Thyroid gland (tissue), 4 donors: ENCODE results near the gene TCEA2.

Experiments
- POLR2A ChIP-seq, 2 donors: fragments of 450-650 bp; IDR thresholded peaks; one replicate each; pipeline ENCODE4 v1.6.1; 2017; ENCODE audit warnings: antibody characterized with exemption in 2 of 2, mild to moderate bottlenecking in 2 of 2, moderate library complexity in 1 of 2
- TF ChIP-seq, protein P1 (sequence below), 6 experiments: fragments of 200-600 bp in 3 of 6; fragments of 450-650 bp in 3 of 6; sonication (generic) in 3 of 6; IDR thresholded peaks; one replicate each; pipeline ENCODE4 v1.5.1; 2016 to 2019; ENCODE audit warnings: antibody characterized with exemption in 6 of 6, mild to moderate bottlenecking in 2 of 6, inconsistent platforms in 1 of 6, moderate library complexity in 1 of 6

DNA sequence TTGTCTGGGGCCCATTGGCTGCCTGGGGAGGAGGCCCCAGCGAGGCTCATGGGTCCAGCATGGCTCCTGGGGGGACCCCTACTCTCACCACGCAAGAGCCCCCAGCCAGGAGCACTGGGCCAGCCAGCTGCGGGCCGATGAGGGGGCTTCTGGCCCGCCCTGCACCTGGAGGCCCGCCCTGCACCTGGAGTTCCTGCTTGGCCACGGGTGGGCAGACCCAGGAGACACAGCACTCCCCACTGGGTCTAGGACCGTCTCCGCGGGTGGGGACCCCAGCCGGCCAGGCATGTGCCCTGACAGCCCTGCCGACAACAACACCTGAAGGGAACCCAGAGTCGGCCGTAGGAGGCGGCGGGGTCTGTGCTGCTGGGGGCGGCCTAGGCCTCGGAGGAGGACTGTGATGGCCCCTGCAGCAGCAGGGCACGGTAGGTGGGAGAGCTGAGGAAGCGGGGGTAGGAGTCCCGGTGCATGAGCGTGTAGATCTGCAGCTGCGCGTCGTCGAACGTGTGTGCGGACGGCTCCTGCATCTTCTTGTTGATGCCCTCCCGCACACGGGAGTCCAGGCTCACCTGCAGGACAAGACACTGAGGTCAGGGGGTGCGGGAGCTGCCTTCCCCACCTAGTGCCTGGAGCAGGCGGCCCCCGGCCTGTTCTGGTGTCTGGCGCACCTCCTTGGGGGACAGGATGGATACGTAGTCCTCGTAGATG is 10.6 kb downstream of the TCEA2 start:
- no peak for TF ChIP-seq POLR2A (IDR thresholded peaks at IDR 0.05)
- TF ChIP-seq, protein P1, sequence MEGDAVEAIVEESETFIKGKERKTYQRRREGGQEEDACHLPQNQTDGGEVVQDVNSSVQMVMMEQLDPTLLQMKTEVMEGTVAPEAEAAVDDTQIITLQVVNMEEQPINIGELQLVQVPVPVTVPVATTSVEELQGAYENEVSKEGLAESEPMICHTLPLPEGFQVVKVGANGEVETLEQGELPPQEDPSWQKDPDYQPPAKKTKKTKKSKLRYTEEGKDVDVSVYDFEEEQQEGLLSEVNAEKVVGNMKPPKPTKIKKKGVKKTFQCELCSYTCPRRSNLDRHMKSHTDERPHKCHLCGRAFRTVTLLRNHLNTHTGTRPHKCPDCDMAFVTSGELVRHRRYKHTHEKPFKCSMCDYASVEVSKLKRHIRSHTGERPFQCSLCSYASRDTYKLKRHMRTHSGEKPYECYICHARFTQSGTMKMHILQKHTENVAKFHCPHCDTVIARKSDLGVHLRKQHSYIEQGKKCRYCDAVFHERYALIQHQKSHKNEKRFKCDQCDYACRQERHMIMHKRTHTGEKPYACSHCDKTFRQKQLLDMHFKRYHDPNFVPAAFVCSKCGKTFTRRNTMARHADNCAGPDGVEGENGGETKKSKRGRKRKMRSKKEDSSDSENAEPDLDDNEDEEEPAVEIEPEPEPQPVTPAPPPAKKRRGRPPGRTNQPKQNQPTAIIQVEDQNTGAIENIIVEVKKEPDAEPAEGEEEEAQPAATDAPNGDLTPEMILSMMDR (IDR thresholded peaks at IDR 0.05), result no peak
